Right lobe of liver (tissue), 4 donors: ENCODE measurements around the gene B4GALT6.

Source experiments
- POLR2A ChIP-seq: fragments of 450-650 bp; IDR thresholded peaks from one replicate; pipeline ENCODE4 v1.6.1; 2017; ENCODE audit warnings: antibody characterized with exemption, mild to moderate bottlenecking
- TF ChIP-seq, protein P1 (sequence below), 4 donors: fragments of 200-600 bp in 3 of 4; fragments of 450-650 bp in 1 of 4; IDR thresholded peaks; one replicate each; pipeline versions ENCODE4 v1.5.1 to v1.8.0; 2016 to 2022; ENCODE audit warnings: antibody characterized with exemption in 4 of 4, mild to moderate bottlenecking in 2 of 4
- donor health status: DM: no; HTN: no; CAD: no.
- donor health status: DM: no; HTN: no; CAD: no.
- donor health status: DM: no; HTN: yes; CAD: no.

DNA sequence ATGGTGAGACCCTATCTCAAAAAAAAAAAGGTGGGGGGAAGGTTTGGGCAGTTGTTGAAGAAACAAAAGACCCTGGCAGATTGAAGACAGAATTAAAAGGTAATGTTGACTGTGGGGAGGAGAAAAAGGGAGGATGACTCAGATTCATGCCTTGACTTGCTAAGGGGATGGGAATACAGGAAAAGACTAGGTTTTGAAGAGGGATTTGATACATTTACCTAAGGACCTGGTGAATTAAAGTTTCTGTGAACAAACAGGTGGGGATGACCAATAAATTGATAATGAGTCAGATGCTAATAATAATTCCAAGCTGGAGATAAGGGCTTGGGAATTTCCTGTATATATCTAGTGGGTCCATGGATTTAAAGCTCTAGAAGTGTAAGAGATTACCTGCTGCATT, 65.1 kb downstream of the B4GALT6 start:
- TF ChIP-seq, protein P1, sequence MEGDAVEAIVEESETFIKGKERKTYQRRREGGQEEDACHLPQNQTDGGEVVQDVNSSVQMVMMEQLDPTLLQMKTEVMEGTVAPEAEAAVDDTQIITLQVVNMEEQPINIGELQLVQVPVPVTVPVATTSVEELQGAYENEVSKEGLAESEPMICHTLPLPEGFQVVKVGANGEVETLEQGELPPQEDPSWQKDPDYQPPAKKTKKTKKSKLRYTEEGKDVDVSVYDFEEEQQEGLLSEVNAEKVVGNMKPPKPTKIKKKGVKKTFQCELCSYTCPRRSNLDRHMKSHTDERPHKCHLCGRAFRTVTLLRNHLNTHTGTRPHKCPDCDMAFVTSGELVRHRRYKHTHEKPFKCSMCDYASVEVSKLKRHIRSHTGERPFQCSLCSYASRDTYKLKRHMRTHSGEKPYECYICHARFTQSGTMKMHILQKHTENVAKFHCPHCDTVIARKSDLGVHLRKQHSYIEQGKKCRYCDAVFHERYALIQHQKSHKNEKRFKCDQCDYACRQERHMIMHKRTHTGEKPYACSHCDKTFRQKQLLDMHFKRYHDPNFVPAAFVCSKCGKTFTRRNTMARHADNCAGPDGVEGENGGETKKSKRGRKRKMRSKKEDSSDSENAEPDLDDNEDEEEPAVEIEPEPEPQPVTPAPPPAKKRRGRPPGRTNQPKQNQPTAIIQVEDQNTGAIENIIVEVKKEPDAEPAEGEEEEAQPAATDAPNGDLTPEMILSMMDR (IDR thresholded peaks at IDR 0.05): no peak
- no peak for TF ChIP-seq POLR2A
